Cardiac septum (tissue), 1 donor: ENCODE measurements around the gene C1orf53. TPM values are rescaled to one million over a fixed set of nuclear protein-coding genes. Genes with fewer than 3 reads are reported as not detected.
"Not testable (repeated sequence)": the region's sequence is repeated elsewhere in the genome, so short reads cannot be mapped to it uniquely, and the experiment has no call there.

Experiments
- DNase-seq: peaks from one replicate; pipeline ENCODE4 v3.0.0-alpha.2; 2020; ENCODE audit warnings: low spot score
- intact Hi-C: fragments of 100-400 bp; cut with DNase I; formaldehyde crosslinking; loops from one replicate; pipeline ENCODE4 v1.14.0; 2022
- total RNA-seq: library from RNA; stranded (reverse); fragmentation: NEBNext Ultra II Directional; extraction: Animal tissue kit (Norgen Biotek cat#: 25700); gene quantifications from one replicate; pipeline ENCODE4 v1.2.1, GENCODE V29; 2021
- donor health status: DM: no; HTN: no; CAD: no.

The C1orf53 gene
- total RNA-seq, 1 donor from 2014 or later = 7.4 TPM

DNA sequence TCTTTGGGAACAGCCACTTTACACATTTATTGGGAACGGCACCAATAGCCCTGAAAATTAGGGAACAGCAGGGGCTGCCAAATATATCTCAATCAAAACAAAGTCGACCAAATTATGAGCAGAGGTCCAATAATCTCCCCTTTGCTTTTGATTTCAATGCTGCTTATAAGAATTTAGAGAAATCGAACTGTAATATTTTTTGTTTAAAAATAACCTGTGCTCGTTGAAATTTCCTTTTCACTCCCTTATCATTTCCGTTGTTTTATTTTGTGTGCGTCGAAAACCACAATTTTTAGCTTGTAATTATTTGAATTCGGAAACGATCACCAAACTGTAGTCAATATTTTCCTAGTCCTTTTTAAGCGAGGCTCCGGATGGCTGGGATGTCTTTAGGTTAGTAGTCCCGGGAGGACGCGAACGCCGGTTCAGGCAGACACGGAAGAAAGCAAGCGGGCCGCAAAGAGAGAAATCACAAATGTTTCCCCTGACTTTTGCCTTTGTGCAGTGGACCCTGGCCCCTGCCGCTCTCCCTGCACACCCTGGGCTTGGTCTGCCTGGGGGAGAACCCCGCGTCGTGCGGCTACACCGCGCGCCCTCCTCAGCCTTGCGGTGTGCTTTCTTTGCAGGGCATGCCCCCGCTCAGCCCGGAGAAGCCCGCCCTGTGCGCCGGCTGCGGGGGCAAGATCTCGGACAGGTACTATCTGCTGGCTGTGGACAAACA lies 17.1 kb downstream of the C1orf53 start:
- intact Hi-C loops = loop anchor here (5.0 kb wide), 2 partner anchors 302 to 397 kb away; no protein-coding TSS in a partner anchor
- DNase-seq = no peak

DNA sequence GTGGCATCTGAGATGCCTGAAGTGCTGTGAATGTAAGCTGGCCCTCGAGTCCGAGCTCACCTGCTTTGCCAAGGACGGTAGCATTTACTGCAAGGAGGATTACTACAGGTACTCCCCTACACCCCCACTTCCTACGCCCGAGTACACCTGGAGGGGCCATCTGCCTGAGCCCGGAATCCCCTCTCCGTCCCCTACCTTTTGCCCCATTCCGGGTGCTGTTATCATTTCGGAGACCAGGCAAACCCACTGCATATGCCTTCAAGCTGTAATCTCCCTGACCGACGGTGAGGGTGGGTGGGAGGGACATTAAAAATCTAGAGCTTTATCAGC lies 17.6 kb downstream of the C1orf53 start:
- DNase-seq = no peak
- intact Hi-C loops = loop anchor here (5.0 kb wide), 2 partner anchors 303 to 398 kb away; no protein-coding TSS in a partner anchor

DNA sequence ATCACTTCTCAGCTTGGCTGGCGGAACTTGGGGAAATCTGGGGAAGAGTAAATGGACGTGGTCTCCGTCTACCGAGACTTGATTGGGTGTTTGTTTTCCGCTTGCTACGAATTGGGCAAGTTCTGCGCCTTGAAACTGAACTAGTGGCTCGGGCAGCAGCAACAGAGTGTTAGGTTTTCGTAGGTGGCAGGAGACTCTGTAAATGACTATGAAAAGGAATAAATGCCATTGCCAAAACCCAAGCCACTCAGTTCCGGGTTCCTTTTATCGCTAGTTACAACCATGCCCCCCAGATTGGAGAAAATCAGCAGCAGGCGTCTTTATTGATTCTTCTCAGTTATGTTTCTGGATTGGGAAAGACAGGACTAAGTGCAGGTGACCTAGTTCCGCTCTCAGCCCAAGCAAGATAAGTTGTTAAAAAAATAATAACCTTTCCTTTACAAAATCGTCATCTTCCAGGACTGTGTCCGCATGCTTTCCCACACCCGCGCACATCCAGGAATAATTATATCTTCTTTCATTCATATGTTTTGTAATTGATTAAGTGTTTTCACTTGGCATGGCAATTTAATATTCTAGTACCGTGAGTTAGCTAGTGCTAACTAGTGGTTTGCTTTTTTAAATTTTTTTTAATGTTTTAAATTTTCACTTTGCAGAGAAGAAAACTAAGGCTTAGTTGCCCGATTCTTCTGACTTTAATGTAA lies 18.1 kb downstream of the C1orf53 start:
- intact Hi-C loops = loop anchor here (5.0 kb wide), 2 partner anchors 303 to 398 kb away; no protein-coding TSS in a partner anchor

GRCh38 chr1:197921235-197922069 lies 19.0 kb downstream of the C1orf53 start:
- no peak for DNase-seq
- intact Hi-C loops = loop anchor here (5.0 kb wide), 2 partner anchors 304 to 399 kb away; no protein-coding TSS in a partner anchor

More for the DNA sequence above, 18.1 kb downstream of the C1orf53 start:
- DNase-seq = no peak

DNA sequence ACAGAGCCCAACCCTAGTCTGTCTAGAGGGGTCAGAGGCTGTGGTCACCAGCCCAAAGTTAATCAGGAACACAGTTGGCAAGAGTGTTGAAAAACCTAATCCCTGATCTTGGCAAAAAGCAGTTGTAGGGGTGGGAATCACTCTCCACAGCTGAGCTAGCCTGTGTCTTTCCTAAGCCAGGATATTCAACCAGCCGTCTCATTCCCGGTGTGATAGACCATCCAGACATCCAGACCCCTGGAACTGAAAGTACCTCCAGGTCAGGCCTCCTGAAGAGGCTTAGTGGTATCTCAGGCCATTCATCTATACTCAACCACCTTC lies 19.6 kb downstream of the C1orf53 start:
- DNase-seq = no peak
- intact Hi-C loops = loop anchor here (5.0 kb wide), 2 partner anchors 305 to 400 kb away; no protein-coding TSS in a partner anchor

- DNase-seq = no peak
- intact Hi-C loops = loop anchor here (5.0 kb wide), 2 partner anchors 306 to 401 kb away; no protein-coding TSS in a partner anchor
These were observed 20.6 kb downstream of the C1orf53 start for GRCh38 chr1:197923038-197923437.

- DNase-seq = no peak
- intact Hi-C loops = loop anchor here (5.0 kb wide), 2 partner anchors 307 to 402 kb away; no protein-coding TSS in a partner anchor
These were observed 22.2 kb downstream of the C1orf53 start for GRCh38 chr1:197924516-197925123.

DNA sequence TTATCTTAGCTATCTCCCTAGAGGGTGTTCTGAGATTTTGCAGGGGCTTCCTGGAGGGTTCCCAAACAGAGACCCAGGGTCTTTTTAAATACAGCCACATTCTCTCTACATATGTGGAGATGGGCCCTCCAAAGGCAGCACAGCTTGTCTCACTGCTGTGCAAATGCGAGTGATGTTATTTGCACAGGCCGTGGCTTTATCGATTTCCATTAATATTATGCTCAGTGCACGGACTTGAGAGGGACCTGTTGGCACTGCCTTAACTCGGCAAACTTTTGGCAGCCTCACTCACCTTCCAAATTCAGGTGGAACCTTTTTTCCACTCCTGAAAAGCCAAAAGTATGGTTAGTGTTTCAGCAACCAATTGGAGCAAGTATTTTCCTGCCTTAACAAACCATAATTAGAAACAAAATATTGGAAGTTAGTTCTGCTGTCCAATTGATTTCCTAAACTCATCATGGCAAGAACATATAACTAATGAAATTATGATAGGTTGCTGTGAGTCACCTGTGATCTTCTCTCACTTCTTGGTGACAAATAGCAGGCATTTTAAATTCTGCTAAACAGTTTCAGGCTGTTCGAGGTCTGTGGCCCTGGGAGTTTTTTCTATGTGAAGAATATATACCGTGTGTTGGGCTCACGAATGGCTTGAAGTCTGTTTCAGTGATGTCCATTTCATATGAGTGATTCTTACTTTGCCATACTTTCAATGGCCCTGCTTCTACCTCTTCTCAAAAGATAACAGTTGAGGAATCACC lies 25.7 kb downstream of the C1orf53 start:
- intact Hi-C loops = no loop called here
- DNase-seq = no peak

DNA sequence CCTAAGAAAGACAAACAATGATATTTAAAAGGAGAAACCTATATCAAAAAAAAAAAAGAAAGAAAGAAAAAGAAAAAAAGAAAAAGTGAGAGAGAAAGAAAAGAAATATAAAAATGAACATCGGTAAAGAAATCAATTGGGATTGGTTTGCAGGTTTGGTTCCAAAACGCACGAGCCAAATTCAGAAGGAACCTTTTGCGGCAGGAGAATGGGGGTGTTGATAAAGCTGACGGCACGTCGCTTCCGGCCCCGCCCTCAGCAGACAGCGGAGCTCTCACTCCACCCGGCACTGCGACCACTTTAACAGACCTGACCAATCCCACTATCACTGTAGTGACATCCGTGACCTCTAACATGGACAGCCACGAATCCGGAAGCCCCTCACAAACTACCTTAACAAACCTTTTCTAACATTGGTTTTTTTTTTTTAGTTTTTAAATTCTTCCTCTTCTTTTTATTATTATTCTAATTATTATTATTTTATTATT lies 26.5 kb downstream of the C1orf53 start:
- no peak for DNase-seq
- intact Hi-C loops = no loop called here

DNA sequence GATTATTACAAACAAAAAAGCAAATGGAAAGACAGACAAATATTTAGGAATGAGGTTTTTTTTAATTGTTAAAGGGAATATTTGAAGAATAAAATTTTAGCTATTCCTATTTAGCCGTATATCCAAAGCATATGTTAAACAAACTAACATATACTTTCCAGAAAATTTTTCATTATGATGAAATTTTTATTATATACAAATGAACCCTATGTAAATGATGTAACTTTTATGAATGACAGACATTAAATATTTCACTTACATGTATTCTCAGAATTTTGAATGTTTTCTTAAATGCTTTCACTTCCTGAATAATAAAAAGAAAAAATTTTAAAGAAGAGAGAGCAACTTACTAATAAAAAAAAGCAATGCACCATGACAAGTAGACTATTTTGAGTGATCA lies 30.6 kb downstream of the C1orf53 start:
- no peak for DNase-seq
- intact Hi-C loops = no loop called here

DNA sequence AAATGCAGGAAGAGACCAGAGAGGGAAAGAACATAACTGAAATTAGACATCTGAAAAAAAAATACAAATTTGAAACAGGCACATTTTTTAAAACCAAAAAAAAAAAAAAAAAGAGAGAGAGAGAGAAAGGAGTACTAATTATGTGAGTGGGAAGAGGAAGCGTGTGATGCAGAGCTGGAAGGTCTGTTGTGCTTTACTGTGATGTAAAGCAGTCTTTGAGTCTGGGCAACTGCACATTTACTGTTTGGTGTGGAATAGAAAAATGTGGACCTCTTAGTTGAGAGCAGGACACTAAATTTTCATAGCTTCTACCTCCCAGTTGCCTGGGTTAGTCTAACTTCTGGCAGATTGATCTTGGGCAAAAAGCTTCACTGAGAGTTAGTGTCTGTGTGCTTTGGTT lies 31.2 kb downstream of the C1orf53 start:
- intact Hi-C loops = no loop called here
- DNase-seq = no peak

DNA sequence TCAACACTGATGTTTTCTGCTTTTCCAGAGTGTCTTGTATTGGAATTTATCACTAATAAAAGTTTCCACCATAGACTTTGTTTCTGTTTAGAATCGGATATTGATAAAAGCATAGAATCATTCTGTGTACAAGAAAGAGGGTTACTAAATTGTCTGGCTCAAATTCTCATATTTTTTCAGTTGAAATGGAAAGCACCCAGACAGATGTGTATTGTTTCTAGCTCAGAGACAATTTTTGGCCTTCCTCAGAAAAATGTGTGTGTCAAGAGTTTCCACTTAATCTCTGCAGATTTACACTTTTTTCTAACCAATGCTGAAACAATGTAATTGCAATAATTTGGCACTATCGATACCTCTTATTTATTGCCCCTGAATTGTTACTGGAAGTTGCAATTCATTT lies 35.0 kb downstream of the C1orf53 start:
- intact Hi-C loops = no loop called here
- DNase-seq = no peak

DNA sequence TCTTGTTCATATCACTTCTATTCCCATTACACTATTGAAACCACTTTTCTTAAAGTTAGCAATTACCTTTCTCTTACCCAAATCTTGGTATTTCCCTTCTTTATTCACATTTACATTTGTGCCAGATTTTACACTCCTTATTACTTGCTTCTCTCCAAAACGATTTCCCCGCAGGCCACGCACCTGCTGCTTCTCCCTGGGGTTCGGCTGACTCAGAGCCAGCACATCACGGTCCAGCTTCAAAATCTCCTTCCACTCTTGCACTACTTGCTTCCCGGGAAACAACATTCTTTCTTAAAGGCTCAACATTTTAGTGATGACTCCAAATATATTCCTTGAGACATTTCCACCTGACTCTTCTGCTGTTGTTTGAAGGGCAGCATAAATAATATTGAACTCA lies 35.5 kb downstream of the C1orf53 start:
- DNase-seq = no peak
- intact Hi-C loops = no loop called here

DNA sequence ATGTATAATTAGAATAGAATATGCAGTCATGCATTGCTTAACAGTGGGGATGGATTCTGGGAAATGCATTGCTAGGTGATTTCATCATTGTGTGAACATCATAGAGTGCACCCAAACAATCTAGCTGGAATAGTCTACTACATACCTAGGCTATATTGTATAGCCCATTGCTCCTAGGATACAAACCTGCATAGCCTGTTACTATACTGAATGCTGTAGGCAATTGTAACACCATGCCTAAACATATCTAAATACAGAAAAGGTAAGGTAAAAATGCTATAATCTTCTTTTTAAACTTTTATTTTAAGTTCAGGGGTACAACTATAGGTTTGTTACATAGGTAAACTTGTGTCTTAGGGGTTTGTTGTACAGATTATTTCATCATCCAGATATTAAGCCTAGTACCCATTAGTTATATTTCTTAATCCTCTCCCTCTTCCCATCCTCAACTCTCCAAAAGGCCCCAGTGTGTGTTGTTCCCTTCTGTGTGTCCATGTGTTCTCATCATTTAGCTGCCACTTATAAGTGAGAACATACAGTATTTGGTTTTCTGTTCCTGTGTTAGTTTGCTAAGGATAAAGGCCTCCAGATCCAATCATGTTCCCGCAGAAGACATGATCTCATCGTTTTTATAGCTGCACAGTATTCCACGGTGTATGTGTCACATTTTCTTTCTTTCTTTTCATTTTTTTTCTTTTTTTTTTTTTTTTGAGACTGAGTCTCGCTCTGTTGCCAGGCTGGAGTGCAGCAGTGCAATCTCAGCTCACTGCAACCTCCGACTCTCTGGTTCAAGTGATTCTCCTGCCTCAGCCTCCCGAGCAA lies 36.9 kb downstream of the C1orf53 start:
- intact Hi-C loops, DNase-seq: not testable (repeated sequence)

- DNase-seq = no peak
These were observed 39.6 kb downstream of the C1orf53 start for GRCh38 chr1:197942042-197942441.

GRCh38 chr1:197944485-197944884 lies 42.1 kb downstream of the C1orf53 start:
- DNase-seq = no peak
- intact Hi-C loops = no loop called here

More at GRCh38 chr1:197942042-197942441, 39.6 kb downstream of the C1orf53 start:
- intact Hi-C loops = no loop called here

- no peak for DNase-seq
- intact Hi-C loops = no loop called here
These were observed 46.8 kb downstream of the C1orf53 start for GRCh38 chr1:197948926-197949899.
